Osteocyte (in vitro differentiated cells): ENCODE results near the gene CTSO. TPM values are rescaled to one million over a fixed set of nuclear protein-coding genes. Genes with fewer than 3 reads are reported as not detected.
"Not testable (repeated sequence)": the region's sequence is repeated elsewhere in the genome, so short reads cannot be mapped to it uniquely, and the experiment has no call there.

Source experiments
- DNase-seq: peaks from one replicate; pipeline ENCODE4 v3.0.0; 2021; ENCODE audit warnings: mixed read lengths; ENCODE audit not compliant: unreplicated experiment; ENCODE audit errors: extremely low spot score
- H3K27ac Mint-ChIP-seq: one replicate; pipeline ENCODE4 v1.8.0; 2021; ENCODE audit warnings: mild to moderate bottlenecking, mixed read lengths; ENCODE audit not compliant: unreplicated experiment
- H3K27me3 Mint-ChIP-seq: one replicate; pipeline ENCODE4 v1.8.0; 2021; ENCODE audit warnings: mixed read lengths; ENCODE audit not compliant: unreplicated experiment
- H3K36me3 Mint-ChIP-seq: one replicate; pipeline ENCODE4 v1.8.0; 2021; ENCODE audit warnings: mixed read lengths; ENCODE audit not compliant: unreplicated experiment
- H3K4me1 Mint-ChIP-seq: one replicate; pipeline ENCODE4 v1.8.0; 2021; ENCODE audit warnings: mixed read lengths; ENCODE audit not compliant: unreplicated experiment
- H3K4me3 Mint-ChIP-seq: one replicate; pipeline ENCODE4 v1.8.0; 2021; ENCODE audit warnings: mild to moderate bottlenecking, moderate library complexity, mixed read lengths; ENCODE audit not compliant: unreplicated experiment
- H3K9me3 Mint-ChIP-seq: one replicate; pipeline ENCODE4 v1.8.0; 2021; ENCODE audit warnings: mixed read lengths; ENCODE audit not compliant: unreplicated experiment
- CTCF ChIP-seq: fragments of 200-600 bp; sonication (generic); IDR thresholded peaks from 2 replicates; pipeline ENCODE4 v1.5.0; 2021; ENCODE audit warnings: antibody characterized with exemption, mild to moderate bottlenecking, moderate library complexity
- total RNA-seq: library from RNA; stranded (reverse); gene quantifications from 2 replicates; pipeline ENCODE4 v1.2.1, GENCODE V29; 2021

The CTSO gene
- total RNA-seq, 1 donor from 2014 or later = 10.0 TPM

GRCh38 chr4:155904331-155904730 is 49.3 kb downstream of the CTSO start:
- Mint-ChIP-seq H3K9me3 (no peaks in the 10 kb centered on the region), H3K27me3 (peaks cover 26% of the 10 kb centered on the region), H3K4me3 (no peak overlapping the region), H3K27ac (no peak overlapping the region), H3K4me1 (peaks cover 33% of the 10 kb centered on the region), H3K36me3 (peaks cover 4% of the 10 kb centered on the region)
- no peak for TF ChIP-seq CTCF
- no peak for DNase-seq

- H3K4me1 Mint-ChIP-seq = peaks cover 31% of the 10 kb centered on the region
- H3K9me3 Mint-ChIP-seq = no peaks in the 10 kb centered on the region
- peaks cover 4% of the 10 kb centered on the region for H3K36me3 Mint-ChIP-seq
- DNase-seq = no peak
- H3K27me3 Mint-ChIP-seq = peaks cover 22% of the 10 kb centered on the region
- no peak for TF ChIP-seq CTCF
- H3K27ac Mint-ChIP-seq = no peak within 1 kb of the TSS
- no peak within 1 kb of the TSS for H3K4me3 Mint-ChIP-seq
Measured at GRCh38 chr4:155903453-155903852, 50.2 kb downstream of the CTSO start, which contains the start of gene TDO2. Gene TDO2 (plus strand): TSS chr4:155903696. CDS start chr4:155903759, 63 bp downstream.

DNA sequence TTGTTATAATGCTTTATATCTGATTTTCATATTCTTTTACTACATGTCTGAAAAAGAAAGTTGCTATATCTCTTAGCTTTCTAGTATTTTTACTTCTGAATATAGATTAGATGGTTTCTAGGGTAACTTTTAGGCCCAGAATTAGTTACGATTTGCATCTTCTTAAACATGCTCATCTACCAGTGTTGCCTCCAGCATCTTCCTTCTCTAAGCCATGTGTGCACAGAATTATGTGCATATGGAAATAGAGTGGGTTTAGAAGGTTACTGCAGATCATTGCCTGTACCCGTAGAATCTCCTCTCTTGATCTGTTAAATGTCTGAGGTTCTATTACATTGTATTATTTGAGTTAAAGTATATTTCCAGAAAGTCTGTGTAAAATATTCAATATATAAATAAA is 52.7 kb downstream of the CTSO start:
- Mint-ChIP-seq H3K9me3 (peaks cover 6% of the 10 kb centered on the region), H3K27me3 (peaks cover 19% of the 10 kb centered on the region), H3K4me3 (no peak overlapping the region), H3K4me1 (peaks cover 11% of the 10 kb centered on the region), H3K27ac (no peak overlapping the region), H3K36me3 (peaks cover 2% of the 10 kb centered on the region)
- no peak for TF ChIP-seq CTCF
- no peak for DNase-seq

- Mint-ChIP-seq H3K4me3 (no peak overlapping the region), H3K27me3 (peaks cover 22% of the 10 kb centered on the region), H3K4me1 (peaks cover 11% of the 10 kb centered on the region), H3K27ac (no peak overlapping the region), H3K36me3 (peaks cover 2% of the 10 kb centered on the region), H3K9me3 (peaks cover 6% of the 10 kb centered on the region)
- TF ChIP-seq CTCF = no peak
- DNase-seq = no peak
Measured at GRCh38 chr4:155900381-155900780, 53.3 kb downstream of the CTSO start.

DNA sequence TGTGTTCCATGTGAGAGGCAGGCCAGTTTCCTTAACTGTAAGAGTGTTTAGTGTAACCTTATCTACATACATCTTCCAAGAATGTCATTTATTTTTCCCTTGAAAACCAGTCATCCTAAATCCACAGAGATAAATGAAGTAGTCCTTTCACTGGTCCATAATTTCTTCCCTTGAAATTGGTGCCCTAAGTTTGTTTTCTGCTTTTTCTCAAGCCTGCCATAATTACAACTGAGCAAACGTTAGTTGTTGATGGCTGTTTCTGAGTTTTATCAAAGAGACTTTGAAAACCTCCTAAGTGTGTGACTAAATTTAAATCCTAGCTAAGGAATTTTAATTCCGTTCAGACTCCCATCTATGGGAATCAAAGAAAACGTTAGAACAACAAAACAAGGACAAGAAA is 53.8 kb downstream of the CTSO start:
- peaks cover 6% of the 10 kb centered on the region for H3K9me3 Mint-ChIP-seq
- no peak for TF ChIP-seq CTCF
- H3K4me1 Mint-ChIP-seq = peaks cover 11% of the 10 kb centered on the region
- no peak for DNase-seq
- H3K4me3 Mint-ChIP-seq = no peak overlapping the region
- peaks cover 2% of the 10 kb centered on the region for H3K36me3 Mint-ChIP-seq
- peaks cover 21% of the 10 kb centered on the region for H3K27me3 Mint-ChIP-seq
- no peak overlapping the region for H3K27ac Mint-ChIP-seq

- not testable (repeated sequence) for H3K4me3 Mint-ChIP-seq, H3K27ac Mint-ChIP-seq, DNase-seq, H3K36me3 Mint-ChIP-seq, H3K9me3 Mint-ChIP-seq, H3K27me3 Mint-ChIP-seq
- peaks cover 11% of the 10 kb centered on the region for H3K4me1 Mint-ChIP-seq
Measured at GRCh38 chr4:155898371-155898770, 55.3 kb downstream of the CTSO start.
